ENCODE measurements around the gene P3R3URF.
"Not testable (repeated sequence)": the region's sequence is repeated elsewhere in the genome, so short reads cannot be mapped to it uniquely, and the experiment has no call there.

The P3R3URF gene

GRCh38 chr1:46176211-46176865, at the start of gene P3R3URF:
P3R3URF (minus strand) TSS chr1:46176488; CDS start chr1:46176471, 17 bp downstream.
- DNase-seq: no peak

- DNase-seq: no peak
Observed at GRCh38 chr1:46224966-46225365, 48.7 kb upstream of the P3R3URF start.

- peak; percentile 76 for DNase-seq
Observed at GRCh38 chr1:46223472-46223943, 47.2 kb upstream of the P3R3URF start.

- not testable (repeated sequence) for DNase-seq
Observed at GRCh38 chr1:46223055-46223454, 46.8 kb upstream of the P3R3URF start.

GRCh38 chr1:46221749-46222148, 45.5 kb upstream of the P3R3URF start:
- DNase-seq: no peak

GRCh38 chr1:46220808-46221207, 44.5 kb upstream of the P3R3URF start:
- no peak for DNase-seq

GRCh38 chr1:46219551-46220520, 43.5 kb upstream of the P3R3URF start:
- no peak for DNase-seq

- DNase-seq: peak; percentile 12
Observed at GRCh38 chr1:46218443-46218842, 42.2 kb upstream of the P3R3URF start.

GRCh38 chr1:46215504-46215903, 39.2 kb upstream of the P3R3URF start:
- no peak for DNase-seq

- no peak for DNase-seq
Observed at GRCh38 chr1:46211051-46211450, 34.8 kb upstream of the P3R3URF start.

- DNase-seq: no peak
Observed at GRCh38 chr1:46210561-46210960, 34.3 kb upstream of the P3R3URF start.

GRCh38 chr1:46206399-46206798, 30.1 kb upstream of the P3R3URF start:
- no peak for DNase-seq

- no peak for DNase-seq
Observed at GRCh38 chr1:46205791-46206190, 29.5 kb upstream of the P3R3URF start.

GRCh38 chr1:46205141-46205540, 28.9 kb upstream of the P3R3URF start:
- no peak for DNase-seq

GRCh38 chr1:46204406-46204742, 28.1 kb upstream of the P3R3URF start:
- no peak for DNase-seq

GRCh38 chr1:46203738-46204405, 27.6 kb upstream of the P3R3URF start:
- no peak for DNase-seq

- DNase-seq: no peak
Observed at GRCh38 chr1:46199233-46199749, 23.0 kb upstream of the P3R3URF start.

GRCh38 chr1:46197964-46198811, 21.9 kb upstream of the P3R3URF start, which contains the start of gene POMGNT1:
POMGNT1 (minus strand) TSS chr1:46198434; CDS start chr1:46197821, 613 bp downstream.
- DNase-seq: peak; percentile 52

GRCh38 chr1:46197560-46197963, 21.3 kb upstream of the P3R3URF start:
- no peak for DNase-seq

- no peak for DNase-seq
Observed at GRCh38 chr1:46196609-46197008, 20.3 kb upstream of the P3R3URF start.

GRCh38 chr1:46194641-46195193, 18.4 kb upstream of the P3R3URF start:
- DNase-seq: no peak
